EL (cell line): ENCODE measurements around the gene IGLL5.

Source experiments
- DNase-seq: peaks from one replicate; pipeline ENCODE4 v3.0.0-alpha.2; 2016

The IGLL5 gene

DNA sequence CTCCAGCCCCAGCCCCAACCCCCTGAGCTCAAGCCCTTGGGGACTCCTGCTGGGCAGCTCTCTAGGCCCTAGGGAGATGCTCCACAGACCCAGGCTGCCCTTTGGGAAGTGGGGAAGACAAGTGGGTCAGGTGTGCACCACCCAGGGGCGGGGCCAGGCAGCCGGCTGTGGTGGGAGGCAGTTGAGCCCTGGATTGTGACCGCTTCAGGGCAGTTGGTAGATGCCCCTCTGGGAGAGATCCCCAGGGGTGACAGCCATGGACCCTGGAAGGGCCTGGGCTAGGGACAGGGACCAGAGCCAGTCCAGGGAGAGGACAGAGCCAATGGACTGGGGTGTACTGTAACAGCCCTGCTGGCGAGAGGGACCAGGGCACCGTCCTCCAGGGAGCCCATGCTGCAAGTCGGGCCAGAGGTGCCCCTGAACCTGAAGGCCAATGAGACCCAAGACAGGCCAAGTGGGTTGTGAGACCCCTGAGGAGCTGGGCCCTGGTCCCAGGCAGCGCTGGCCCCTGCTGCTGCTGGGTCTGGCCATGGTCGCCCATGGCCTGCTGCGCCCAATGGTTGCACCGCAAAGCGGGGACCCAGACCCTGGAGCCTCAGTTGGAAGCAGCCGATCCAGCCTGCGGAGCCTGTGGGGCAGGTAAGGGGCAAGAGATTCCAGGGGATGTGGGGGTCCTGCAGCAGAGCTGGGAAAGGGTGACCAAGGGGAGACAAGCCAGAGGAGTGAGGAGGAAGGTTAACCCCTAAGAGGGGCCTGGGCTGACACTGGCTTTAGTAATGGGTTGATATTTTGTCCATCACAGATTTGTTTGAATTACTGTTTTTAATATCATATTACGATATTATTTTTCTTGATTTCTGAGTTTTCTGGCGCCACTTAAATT, at the start of gene IGLL5:
Gene IGLL5 (plus strand): TSS at position 196 of the 883 bp plus-strand sequence. CDS start 238 bp downstream, at position 434.
- DNase-seq = no peak

DNA sequence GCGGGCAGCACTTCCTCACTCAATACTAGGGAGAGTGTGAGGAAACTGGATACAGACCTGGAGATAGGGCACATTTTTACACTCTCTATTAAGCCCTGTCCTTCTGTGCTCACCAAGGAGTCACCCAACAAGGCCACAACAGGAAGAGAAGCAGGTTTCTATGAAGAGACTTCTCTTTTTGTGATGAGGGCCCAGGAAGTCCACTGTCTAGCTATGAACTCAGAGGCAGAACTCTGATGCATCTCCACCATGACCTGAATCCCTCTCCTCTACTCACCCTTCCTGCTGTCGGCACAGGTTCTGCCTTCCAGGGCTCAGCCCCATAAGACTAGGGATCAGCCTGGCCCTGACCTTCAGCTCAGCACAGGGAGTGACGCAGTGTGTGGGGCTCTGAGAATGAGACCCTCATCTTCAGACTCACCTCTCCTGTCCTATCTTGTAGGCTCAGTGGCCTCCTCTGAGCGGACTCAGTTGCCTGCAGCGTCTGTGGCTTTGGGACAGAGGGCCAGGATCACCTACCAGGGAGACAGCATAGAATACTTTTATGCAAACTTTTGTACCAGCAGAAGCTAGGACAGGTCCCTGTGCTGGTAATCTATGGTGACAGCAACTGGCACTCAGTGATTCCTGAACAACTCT, 49.3 kb upstream of the IGLL5 start:
- DNase-seq = no peak

DNA sequence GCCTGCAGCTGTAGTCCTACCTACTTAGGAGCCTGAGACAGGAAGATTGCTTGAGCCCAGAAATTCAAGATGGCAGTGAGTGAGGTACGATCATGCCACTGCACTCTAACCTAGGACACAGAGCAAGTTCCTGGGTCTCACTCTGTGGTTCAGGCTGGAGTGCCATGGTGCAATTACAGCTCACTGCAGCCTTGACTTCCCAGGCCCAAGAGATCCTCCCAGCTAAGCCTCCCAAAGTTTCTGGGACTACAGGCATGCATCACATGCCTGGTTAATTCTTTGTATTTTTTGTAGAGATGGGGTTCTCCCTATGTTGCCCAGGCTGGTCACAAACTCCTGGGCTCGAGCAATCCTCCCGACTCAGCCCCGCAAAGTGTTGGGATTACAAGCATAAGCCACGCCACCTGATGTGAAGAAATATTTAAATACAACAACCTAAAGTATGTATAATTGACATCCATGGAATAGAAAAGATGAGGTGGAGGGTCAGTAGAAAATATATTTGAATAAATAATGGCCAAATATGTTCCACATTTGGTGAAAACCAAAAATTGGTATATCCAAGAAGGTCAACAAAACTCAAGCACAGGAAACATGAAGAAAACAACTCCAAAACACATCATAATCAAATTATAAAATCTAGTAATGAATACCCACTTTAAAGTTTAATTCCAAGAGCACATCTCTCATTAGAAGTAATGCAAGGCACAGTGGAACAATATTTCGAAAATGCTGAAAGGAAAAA, 47.9 kb upstream of the IGLL5 start:
- DNase-seq = no peak

DNA sequence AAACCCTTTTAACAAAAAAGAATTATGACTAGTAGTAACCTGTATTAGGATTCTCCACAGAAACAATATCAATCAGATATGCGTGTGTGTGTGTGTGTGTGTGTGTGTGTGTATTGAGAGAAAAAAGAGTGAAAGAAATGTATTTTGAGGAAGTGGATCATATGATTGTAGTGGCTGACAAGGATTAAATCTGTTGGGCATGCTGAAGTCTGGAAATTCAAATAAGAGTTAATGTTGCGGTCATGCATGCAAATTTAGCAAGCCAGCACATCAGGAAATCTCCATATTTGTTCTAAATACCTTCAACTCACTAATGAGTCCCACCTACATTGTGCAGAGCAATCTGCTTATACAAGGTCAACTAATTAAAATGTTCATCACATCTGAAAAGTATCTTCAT, 46.8 kb upstream of the IGLL5 start:
- DNase-seq = no peak

DNA sequence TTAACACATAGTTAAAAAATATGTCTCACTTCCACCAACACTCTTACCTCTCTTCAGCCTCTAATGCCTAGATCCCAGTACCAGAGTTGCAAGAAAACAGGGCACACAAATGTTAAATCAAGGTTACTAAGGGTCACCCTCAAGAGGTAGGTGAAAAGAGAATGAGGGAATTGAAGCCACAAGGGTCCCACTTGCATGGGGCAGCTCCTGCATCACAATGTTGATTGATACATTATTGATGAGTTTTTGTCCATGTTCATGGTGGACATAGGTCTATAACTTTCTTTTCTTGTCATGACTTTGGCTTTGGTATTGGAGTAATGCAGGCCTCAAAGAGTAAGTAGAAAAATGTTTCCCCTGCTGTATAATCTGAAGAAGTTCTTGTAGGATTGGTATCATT, 46.0 kb upstream of the IGLL5 start:
- DNase-seq = no peak

DNA sequence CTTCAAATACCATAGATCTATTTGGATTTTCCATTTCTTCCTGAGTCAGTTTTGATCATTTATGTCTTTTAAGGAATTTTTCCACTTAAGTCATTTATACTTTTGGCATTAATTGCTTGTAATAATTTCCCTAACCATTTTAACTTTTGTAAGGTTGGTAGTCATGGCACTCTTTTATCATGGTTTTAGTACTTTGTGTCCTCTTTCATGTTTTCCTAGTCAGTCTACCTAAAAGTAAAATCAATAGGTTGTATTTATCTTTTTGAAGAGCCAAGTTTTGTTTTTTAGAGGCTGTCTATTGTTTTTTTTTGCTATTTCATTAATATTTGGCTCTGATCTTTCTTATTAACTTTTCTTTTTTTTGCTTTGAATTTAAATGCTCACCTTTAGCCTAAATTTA, 45.5 kb upstream of the IGLL5 start:
- no peak for DNase-seq

DNA sequence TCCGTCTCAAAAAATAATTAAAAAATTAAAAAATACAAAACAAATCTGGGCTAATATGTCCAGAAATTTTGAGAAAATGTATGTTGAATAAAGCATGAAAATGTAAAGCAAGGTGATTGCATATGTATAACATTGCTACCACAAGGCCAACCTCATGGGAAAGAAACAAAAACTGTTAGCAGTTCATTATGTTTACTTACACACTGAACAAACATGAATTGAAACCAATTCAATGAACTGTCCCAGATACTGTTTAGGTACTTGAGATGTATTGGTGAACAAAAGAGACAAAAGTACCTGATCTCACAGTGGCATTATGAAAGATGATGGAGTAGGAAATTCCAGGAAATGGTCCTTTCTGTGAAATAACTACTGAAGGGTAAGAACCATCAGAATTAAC, 43.8 kb upstream of the IGLL5 start:
- DNase-seq = no peak

DNA sequence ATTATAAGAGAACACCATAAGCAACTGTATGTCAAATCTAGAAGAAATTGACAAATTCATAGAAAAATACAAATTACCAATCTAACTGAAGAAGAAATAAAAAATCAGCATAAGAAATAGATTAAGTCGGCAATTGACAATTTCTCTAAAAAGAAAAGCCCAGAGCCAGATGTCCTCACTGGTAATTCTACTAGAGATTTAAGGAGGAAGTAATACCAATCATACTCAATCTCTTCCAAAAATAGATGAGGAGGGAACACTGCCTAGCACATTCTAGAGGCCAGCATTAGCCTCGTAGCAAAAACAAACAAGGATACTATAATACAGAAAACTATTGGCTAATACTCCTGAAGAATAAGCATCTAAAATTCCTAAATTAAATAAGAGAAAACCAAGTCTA, 40.4 kb upstream of the IGLL5 start:
- DNase-seq = no peak

DNA sequence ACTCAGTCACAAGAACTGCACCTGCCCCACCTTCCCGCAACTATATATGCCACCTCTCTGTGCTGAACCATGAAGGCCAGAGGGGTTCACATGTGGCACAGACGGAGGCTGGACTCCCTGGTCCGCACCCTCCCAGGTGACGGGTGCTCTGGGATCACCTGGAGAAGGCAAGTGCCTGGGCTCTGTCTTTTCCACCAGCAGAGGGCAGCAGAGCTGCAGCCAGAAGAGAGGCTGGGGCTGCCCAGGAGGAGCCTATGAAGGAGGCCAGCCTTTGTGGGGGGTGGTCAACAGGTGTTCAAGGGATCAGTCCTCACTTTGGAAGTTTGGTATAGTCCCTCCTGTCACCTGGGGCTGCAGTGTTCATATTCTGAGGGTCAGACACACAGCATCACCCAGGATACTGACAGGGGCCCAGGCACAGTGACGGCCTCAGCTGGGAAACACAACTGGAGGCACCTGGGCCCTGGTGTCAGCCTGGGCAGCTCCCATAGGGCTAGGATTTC, 39.2 kb upstream of the IGLL5 start:
- DNase-seq = peak; percentile 47

DNA sequence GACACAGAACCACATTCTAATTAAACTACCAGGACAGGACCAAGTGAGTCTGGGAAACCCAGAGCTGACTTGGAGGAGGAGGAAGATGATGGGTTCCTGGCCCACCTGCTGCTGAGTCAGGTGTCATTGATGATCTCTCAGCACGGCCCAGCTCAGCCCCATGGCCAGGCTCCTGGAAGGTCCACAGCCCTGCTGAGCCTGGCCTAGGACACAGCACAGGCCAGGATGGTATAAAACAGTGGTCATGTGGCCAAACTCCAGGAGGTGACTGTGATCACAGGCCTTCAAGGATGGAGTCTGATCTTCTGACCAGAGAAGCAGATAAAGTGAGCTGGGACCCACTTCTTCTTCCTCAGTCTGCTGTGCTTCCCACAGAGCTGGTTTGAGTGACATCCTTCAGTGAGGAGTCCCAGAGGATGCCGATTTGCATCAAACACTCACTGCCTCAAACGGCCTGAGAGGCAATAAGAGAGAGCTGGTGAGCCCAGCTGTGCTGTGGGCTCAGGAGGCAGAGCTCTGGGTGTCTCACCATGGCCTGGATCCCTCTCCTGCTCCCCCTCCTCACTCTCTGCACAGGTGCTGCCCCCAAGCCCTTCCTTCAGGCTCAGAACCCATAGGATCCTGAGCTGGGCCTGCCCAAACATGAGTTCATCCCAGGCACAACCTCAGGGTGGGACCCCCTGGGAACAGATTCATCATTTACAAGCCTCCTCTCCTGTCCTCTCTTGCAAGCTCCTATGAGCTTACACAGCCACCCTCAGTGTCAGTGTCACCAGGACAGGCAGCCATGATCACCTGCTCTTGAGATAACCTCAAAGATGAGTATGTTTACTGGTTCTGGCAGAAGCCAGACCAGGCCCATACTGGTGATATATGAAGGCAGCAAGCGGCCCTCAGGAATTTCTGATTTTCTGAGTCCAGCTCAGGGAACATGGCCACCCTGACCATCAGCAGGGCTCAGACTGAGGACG, 37.7 kb upstream of the IGLL5 start:
- DNase-seq = no peak

DNA sequence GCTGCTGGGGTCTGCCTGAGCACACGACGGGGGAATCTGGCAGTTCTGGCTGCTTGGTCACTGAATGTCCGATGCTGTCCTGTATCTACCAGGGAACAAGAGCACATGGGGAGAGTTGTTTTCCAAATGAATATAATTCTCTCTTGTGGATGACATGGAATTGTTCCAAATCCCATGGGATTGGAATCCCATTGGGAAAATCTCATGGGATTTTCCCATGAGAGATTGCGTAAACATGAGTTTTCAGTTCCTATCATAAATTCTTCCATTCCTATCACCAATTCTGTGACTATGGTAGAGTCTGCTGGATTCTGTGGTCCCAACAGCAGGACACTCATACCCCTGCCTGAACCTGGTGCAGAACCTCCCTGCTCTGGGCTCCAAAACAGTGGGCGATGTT, 35.6 kb upstream of the IGLL5 start:
- no peak for DNase-seq

DNA sequence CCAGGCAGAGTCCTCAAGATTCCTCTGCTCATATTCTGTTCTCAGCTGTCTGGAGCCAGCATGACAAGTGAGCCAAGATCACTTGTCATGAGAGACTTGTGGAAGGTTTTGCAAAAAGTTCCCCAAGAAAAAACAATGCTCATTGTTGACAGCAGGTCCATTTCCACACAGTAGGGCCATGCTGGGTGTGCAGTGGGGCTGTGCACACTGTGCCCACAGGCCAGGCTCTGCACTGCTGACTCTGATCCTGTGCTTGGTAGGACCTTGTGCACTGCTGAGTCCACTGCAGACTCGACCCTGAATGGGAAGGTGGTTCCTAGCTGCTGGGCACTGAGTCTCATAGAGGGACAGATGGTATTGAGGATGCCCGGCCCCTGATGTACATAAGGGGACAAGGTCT, 33.9 kb upstream of the IGLL5 start:
- no peak for DNase-seq

DNA sequence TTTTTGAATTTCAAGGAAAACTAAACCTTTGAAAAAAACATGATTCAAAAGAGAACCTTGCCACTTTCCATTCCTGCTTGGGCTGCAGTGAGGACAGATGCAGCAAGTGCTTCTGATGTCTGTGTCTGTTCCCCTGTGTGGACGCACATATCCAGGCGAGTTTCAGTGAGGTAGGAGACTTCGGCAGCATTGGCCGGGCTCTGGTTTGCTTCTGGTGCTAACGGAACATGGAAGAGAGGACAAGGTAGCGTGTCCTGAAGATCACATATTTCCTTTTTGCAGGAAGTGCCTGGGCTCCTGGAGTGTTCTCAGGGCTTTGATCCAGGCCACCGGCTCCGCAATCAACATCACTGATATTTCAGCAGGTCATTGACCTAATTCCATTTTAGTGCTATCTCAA, 33.1 kb upstream of the IGLL5 start:
- no peak for DNase-seq

DNA sequence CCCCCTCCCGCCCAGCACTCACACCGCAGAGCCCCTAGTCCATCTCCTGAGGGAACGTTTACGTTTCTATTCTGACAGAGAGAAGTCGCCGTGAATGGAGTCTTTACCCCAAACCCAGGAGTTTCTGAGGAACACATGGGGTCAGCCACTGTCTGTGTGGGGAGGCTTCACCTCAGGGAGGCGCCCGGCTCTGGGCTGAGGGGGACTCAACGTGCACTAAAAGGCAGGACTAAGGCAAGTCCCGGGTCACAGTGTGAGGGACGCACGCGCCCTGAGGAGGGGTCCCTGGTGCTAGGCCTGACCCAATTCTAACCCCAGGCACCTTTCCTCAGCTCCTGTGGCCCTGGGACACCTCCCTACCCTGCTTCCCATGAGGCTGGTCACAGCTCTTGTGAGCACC, 32.5 kb upstream of the IGLL5 start:
- DNase-seq = no peak

DNA sequence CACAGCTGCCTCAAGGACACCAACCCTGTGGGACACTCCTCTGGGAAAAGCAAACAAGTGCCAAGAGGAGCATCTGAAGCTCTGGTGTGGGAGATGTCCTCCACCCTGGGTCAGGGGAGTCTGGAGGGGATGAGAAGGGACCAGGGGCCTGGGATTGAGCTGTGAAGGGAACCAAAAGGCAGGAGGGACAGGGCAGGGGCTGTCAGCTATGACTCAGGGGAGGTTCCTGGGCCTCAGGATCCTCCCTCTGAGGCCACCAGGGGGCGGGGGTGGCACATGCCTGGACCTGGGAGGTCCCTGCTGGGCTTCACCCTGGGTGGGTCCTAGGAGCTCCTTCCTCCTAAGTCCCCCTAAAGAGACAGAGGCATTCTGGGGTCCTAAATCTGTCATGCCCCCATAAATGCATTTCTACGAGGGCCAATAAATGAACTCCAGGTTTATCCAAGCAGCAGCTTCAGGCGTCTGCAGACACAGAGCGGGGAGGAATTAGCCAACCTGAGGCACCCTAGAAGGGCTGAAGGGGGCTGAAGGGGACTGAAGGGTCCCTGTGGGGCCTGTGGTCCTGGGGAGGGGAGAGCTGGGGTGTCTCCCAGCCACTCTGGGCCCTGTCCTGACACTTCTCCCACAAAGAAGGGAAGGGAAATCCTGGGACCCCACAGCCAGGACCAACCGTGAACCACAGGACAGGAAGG, 31.9 kb upstream of the IGLL5 start:
- DNase-seq = peak; percentile 21

DNA sequence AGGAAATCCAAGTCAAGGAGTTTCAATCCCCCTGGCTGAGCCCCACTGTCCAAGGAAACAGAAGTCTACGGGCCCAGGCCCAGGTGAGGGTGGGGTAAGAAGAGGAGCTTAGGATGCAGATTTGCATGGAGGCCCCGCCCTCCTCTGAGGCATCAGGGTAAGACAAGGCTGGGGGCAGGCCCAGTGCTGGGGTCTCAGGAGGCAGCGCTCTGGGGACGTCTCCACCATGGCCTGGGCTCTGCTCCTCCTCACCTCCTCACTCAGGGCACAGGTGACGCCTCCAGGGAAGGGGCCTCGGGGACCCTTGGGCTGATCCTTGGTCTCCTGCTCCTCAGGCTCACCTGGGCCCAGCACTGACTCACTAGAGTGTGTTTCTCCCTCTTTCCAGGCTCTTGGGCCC, 31.3 kb upstream of the IGLL5 start:
- DNase-seq = no peak

DNA sequence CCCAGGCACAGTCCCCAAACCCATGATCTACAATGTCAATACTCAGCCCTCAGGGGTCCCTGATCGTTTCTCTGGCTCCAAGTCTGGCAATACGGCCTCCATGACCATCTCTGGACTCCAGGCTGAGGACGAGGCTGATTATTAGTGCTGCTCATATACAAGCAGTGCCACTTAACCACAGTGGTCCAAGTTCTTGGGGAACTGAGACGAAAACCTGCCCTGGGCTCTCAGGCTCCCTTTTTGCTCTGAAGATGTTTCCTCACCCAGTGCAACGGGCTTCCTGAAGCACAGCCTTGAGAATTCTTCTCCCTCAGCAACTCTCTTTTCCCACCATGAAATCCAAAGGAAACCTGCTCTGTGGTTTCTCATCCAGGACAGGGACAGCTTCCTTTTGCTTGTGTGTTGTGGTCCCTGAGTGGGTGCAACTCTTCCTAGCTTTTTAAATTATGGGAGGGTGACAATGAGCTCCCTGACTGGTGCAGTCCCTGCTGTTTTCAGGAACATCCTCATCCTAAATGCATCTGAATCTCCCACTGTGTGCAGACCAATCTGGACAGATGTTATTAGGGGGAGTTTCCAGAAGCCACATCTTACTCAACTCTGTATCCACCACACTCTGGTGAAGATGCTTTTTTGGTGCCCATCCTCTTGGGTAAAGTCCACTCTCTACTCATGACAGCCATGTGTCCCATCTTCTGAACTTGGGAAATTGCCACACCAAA, 30.6 kb upstream of the IGLL5 start:
- no peak for DNase-seq

DNA sequence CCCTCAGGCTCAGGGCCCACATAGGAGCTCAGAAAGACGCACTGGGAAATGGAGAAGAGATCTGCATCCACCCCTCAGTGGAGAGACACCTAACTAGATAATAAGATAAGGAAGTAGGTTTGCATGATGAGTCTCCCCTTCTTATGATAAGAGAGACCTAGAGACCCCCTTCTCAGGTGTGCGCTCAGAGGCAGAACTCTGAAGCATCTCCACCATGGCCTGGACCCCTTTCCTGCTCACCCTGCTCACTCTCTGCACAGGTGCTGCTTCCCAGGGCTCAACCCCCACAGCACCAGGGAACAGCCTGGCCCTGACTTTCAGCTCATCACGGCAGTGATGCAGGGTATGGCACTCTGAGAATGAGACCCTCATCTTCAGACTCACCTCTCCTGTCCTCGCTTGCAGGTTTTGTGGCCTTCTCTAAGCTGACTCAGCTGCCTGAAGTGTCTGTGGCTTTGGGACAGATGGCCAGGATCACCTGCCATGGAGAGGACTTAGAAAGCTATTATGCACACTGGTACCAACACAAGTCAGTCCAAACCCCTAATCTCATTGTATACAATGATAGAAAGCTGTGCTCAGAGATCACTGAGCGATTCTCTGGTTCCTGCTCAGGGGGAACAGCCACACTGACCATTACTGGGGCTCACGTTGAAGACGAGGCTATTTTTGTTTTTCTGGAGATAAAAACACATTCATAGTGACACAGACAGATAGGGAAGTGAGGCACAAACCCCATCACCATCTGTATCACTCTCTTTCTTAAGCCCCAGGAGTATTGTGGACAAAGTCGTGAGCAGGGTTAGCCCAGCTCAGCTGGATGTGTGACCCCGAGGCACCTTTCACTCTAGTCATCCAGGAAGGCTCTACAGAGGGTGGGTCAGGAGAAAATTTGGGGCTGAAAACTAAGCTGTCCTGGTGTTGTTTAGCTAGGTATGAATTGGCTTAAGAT, 29.7 kb upstream of the IGLL5 start:
- DNase-seq = no peak

DNA sequence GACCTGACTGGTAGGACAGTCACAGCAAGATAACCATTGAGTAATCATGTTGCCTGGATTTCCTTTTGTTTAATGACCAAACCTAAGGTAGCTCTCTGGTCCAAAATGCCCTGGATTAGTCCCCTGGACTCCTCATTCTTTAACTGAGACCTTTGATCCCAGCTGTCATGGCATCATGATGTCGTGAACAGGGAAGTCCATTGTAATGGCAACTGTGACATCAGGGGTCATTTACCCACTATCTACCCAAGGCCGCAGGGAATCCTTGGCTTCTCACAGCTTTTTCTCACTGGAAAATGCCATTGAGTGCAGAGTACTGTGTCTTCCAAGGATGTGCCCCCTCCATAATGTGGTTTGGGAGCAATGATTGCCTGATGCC, 29.1 kb upstream of the IGLL5 start:
- no peak for DNase-seq

DNA sequence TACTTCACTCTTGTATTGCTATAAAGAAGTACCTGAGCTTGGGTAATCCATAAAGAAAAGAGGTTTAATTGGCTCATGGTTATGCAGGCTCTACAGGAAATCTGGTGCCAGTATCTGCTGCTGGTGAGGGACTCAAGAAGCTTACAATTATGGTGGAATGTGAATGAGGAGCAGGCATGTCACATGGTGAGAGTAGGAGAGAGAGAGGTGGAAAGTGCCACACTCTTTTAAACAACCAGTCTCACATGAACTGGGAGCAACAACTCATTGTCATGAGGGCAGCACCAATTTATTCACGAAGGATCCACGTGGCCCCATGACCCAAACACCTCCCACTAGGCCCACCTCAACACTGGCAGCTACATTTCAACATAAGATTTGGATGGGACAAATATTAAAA, 24.6 kb upstream of the IGLL5 start:
- no peak for DNase-seq
